ENCODE data around the gene ARHGAP45. TPM values are rescaled to one million over a fixed set of nuclear protein-coding genes. Genes with fewer than 3 reads are reported as not detected.
A peak's percentile ranks its signal among the peaks of the same experiment; 100 is the strongest.

ARHGAP45 gene
- total and polyA plus RNA-seq, 9 of the 15 experiments (the other 6 are each of a cell fraction or from before 2014, with no cell fraction given): 0.08 to 22.1 (median 4.2) TPM

GRCh38 chr19:1028062-1028926 lies 38.7 kb upstream of the ARHGAP45 start (continued):
- TF ChIP-seq TAF7 (tag; IDR thresholded peaks at IDR 0.05) (no peak), TEAD1 (CRISPR knock-in tag; IDR thresholded peaks at IDR 0.05) (peak; percentile 44 to 80; a peak in 3 of 4 replicates), SMAD1 (IDR thresholded peaks at IDR 0.05; ENCODE audit: low read depth, low read length, partially characterized antibody) (no peak), DACH1 (IDR thresholded peaks at IDR 0.05; ENCODE audit: partially characterized antibody) (peak; percentile 37), TFAP4 (CRISPR knock-in tag; IDR thresholded peaks at IDR 0.05; ENCODE audit: borderline replicate concordance) (peak; percentile 80; the same call in 1 of the 2 replicates), POLR2A (conservative IDR thresholded peaks at IDR 0.05) (peak; percentile 59; the same call in 1 of the 2 replicates), ATF1 (CRISPR knock-in tag; IDR thresholded peaks at IDR 0.05) (no peak), ATF1 (tag; IDR thresholded peaks at IDR 0.05) (no peak), ZC3H11A (IDR thresholded peaks at IDR 0.05; ENCODE audit: low read depth, low read length) (no peak), SNRNP70 (optimal IDR thresholded peaks at IDR 0.05; ENCODE audit: low read depth, low read length) (no peak), ZNF609 (CRISPR knock-in tag; IDR thresholded peaks at IDR 0.05; ENCODE audit: borderline replicate concordance) (no peak), SREBF1 (IDR thresholded peaks at IDR 0.05; ENCODE audit: borderline replicate concordance, low read depth, low read length) (no peak), ZKSCAN1 (IDR thresholded peaks at IDR 0.05; ENCODE audit: low read depth, low read length) (no peak), RUNX1 (IDR thresholded peaks at IDR 0.05; ENCODE audit: low read depth) (no peak), ZNF785 (CRISPR knock-in tag; IDR thresholded peaks at IDR 0.05) (no peak), RBBP5 (IDR thresholded peaks at IDR 0.05; ENCODE audit: borderline replicate concordance, insufficient read depth, low read length, poor library complexity, severe bottlenecking) (no peak), E2F6 (IDR thresholded peaks at IDR 0.05; ENCODE audit: borderline replicate concordance in 1 of 2, extremely low read depth in 1 of 2, insufficient read depth in 1 of 2, insufficient read length in 1 of 2, low read depth in 1 of 2, low read length in 1 of 2, poor library complexity in 1 of 2, severe bottlenecking in 1 of 2) (no peak), CREM (IDR thresholded peaks at IDR 0.05; ENCODE audit: low read depth) (0 out of 2 replicates have a peak, but pooled peaks have one; percentile 25), NR3C1 (CRISPR knock-in tag; IDR thresholded peaks at IDR 0.05) (no peak), CREBBP (IDR thresholded peaks at IDR 0.05; ENCODE audit: low read depth, low read length) (no peak), ELF4 (CRISPR knock-in tag; IDR thresholded peaks at IDR 0.05) (0 out of 2 replicates have a peak, but pooled peaks have one; percentile 41), ZEB2 (IDR thresholded peaks at IDR 0.05) (no peak), MED1 (CRISPR knock-in tag; IDR thresholded peaks at IDR 0.05; ENCODE audit: borderline replicate concordance) (no peak)
